AG08396 (cell line): Measurements from ENCODE around the gene ZC3H14.
"Not testable (repeated sequence)": the region's sequence is repeated elsewhere in the genome, so short reads cannot be mapped to it uniquely, and the experiment has no call there.

Experiments used
- DNase-seq: peaks from one replicate; pipeline ENCODE4 v3.0.0; 2012; ENCODE audit warnings: low spot score, mixed read lengths

The ZC3H14 gene, protein sequence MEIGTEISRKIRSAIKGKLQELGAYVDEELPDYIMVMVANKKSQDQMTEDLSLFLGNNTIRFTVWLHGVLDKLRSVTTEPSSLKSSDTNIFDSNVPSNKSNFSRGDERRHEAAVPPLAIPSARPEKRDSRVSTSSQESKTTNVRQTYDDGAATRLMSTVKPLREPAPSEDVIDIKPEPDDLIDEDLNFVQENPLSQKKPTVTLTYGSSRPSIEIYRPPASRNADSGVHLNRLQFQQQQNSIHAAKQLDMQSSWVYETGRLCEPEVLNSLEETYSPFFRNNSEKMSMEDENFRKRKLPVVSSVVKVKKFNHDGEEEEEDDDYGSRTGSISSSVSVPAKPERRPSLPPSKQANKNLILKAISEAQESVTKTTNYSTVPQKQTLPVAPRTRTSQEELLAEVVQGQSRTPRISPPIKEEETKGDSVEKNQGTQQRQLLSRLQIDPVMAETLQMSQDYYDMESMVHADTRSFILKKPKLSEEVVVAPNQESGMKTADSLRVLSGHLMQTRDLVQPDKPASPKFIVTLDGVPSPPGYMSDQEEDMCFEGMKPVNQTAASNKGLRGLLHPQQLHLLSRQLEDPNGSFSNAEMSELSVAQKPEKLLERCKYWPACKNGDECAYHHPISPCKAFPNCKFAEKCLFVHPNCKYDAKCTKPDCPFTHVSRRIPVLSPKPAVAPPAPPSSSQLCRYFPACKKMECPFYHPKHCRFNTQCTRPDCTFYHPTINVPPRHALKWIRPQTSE

DNA sequence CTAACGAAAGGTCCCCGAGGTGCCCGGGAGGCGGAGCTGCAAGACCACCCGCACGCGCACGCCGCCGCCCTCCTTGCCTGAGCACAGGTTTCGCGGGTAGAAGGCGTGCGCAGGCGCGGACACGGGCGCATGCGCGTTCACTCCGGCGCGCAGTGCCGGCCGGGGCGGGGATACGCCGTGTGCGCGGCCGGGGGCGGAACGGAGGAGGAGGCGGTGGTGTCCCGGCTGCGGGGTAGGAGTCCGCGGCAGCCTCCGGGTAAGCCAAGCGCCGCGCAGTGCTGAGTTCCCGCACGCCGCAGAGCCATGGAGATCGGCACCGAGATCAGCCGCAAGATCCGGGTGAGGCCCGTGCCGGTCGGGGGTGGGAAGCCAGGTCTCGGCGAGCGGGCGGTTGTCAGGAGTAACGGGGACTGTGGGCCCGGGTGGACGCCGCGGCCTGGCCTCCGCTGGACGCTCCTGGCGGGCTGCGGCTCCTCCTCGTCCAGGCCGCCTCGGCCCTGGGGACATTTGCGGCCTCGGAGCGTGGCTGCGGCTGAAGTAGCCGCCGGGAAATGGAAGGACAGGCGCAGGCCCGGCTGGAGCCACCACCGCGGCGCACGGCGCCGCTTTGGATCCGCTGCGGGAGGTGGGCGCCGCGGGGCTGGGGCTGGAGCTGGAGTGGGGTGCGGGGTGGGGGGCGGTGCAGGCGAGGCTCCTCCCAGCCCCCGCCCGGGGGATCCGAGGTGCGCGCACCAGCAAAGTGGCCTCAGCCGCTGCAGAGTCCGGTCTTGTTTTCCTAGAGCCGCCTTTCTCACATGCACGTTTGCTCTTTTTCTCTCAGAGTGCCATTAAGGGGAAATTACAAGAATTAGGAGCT lies at the start of gene ZC3H14:
Gene ZC3H14, plus strand, starts transcription at position 207 of the 856 bp plus-strand sequence. Its CDS starts 97 bp downstream, at position 304.
- DNase-seq: peak; percentile 97

DNA sequence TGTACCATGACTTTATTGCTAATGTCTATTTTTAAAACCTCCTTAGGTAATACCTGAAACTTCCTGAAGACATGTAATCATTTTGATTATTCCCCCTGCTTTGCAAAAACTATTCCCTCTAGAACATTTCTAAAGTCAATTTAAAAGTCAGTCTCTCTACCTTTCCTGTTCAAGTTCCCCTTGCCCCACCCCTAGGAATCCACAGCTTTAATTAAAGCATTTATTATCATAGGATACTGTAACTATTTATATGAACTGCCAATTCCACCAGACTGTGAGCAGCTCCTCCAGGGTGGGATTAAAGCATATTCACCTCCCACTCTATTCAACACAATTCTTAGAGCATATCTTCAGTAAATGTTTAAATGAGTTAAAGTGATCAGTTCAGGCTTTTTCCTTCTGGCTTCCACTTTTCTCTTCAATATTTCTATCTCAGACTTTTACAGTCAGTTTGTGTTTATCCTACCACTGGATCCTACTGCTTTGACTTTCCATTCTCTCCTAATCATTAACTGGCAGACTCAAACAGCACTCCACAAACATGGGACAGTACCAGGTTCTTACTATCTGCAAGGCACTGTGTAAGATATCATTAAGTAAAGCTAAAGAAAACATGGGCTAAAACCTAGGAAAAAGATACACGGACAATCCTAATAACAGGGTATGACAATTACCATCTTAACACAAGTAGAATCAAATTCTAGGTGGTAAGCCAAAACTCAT lies 47.2 kb upstream of the ZC3H14 start:
- DNase-seq: no peak

DNA sequence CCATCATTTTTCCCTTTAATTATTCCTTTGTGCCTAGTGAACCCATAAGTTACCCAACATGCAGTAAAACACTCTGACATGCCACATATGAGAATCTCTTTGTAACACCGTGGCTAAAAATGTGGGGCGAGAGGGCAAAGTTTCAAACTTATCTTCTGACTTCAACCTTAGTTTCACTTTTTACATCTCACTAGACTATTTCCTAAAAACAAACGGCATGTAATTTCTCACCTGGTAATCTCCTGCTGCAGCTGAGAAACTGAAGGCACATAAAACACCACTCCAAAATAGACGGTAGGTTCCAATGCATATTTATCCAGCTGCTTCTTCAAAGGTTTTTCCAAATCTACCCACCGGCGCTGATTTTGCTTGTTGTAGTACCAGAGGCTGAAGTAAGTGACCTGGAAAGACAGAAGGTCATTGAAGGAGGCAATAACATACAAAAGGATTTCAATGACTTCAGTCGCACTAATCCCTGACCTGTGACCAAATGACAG lies 45.9 kb upstream of the ZC3H14 start:
- no peak for DNase-seq

DNA sequence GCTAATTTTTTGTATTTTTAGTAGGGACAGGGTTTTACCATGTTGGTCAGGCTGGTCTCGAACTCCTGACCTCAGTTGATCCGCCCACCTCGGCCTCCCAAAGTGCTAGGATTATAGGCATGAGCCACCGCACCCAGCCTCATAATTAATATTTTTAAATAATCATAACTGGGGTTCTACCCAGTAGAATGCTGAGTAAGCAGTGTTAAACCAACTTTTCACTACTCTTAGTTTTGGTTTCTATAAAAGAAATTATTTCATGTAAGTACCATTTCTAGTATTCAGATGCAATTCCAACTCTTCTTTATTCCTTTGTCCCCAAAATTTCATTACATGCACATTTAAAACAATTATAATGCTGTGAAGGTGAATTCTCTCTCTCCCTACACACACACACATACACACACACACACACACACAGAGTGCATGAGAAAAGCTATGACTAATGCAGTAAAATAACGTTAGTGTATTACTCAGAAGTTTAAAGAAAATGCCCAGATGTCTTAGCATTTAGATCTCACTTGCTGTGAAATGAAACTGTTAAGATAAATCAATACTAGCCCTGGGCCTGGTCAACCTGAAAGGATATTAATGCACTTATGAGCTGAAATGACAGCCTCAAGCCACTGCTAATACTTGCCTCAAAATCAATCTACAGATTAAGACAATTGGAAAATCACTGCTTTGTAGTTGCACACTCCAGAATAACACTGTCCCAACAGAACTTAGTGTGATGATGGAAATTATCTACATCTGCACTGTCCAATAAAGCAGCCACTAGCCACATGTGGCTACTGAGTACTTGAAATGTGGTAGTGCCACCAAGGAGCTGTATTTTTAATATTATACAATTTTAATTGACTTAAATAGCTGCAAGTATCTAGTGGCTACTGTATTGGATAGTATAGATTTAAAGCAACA lies 44.0 kb upstream of the ZC3H14 start:
- DNase-seq: no peak

DNA sequence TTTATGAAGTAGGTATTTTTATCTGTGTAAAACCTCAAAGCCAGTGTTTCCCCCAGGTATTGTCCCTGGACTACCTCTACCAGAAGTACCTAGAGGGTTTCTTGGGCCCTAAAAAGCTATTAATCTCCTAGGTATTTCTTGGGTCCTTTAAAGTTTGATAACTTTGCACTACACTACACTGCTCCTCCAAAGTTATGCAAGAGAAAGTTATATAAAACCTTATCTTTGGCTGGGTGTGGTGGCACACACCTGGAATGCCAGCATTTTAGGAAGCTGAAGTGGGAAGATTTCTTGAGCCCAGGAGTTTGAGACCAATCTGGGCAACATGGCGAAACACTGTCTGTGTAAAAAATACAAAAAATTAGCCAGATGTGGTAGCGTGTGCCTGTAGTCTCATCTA lies 42.9 kb upstream of the ZC3H14 start:
- DNase-seq: no peak

DNA sequence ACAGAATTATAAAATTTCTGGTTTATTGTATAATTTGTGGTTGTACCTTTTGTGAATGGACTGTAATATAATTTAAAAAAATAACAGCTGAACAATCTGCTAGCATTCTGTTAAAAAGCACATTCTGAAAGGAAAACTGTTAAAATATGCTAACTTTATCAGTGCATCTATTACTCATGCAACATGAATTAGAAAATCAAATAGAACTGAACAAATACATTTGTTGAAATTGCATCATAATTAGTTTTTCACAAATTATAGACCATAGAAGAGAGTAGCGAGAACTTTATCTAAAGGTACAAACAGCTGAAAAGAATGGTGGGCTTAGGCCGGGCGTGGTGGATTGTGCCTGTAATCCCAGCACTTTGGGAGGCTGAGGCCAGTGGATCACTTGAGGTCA lies 41.0 kb upstream of the ZC3H14 start:
- DNase-seq: no peak

DNA sequence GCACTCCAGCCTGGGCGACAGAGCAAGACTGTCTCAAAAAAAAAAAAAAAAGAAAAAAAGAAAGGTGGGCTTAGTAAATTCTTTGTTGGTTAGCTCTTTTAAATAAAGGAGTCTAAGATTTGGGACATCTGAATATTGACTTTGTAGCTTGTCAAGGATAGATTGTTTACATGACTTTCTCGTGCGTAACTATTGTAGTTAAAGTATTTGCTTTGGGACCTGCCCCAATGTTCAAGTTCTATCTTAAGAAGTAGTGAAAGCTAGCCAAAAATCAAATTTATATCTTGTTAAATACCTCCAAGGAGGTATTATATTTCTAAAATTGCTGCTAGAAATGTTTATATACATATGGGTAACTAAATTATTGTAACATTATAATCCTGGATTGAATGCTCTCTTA lies 40.4 kb upstream of the ZC3H14 start:
- DNase-seq: no peak

DNA sequence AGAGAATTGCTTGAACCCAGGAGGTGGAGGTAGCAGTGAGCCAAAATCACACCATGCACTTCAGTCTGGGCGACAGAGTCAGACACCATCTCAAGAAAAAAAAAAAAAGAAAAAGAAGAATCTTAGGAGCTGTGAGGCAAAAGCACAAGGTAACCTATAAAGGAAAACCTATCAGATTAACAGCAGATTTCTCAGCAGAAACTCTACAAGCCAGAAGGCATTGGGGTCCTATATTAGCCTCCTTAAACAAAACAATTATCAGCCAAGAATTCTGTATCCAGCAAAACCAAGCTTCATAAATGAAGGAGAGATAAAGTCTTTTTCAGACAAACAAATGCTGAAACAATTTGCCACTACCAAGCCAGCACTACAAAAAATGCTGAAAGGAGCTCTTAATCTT lies 32.9 kb upstream of the ZC3H14 start:
- not testable (repeated sequence) for DNase-seq

DNA sequence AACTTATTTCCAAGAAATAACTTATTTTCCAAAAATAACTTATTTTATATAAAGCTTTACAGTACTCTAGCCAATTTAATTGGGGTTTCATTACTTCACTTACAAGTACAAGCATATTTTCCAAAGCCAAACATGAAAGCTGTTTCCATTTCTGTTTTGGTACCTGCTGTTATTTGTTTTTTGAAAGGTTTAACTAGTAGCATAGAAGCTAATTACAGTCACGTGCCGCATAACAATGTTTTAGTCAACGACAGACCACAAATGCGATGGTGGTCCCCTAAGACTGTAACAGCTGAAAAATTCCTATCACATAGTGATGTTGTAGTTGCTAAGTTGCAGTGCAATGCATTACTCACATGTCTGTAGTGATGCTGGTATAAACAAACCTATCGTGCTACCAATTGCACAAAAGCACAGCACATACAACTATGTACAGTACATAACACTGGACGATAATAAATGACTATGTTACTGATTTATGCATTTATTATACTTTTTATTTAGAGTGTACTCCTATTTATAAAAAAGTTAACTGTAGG lies 29.7 kb upstream of the ZC3H14 start:
- DNase-seq: peak; percentile 15

DNA sequence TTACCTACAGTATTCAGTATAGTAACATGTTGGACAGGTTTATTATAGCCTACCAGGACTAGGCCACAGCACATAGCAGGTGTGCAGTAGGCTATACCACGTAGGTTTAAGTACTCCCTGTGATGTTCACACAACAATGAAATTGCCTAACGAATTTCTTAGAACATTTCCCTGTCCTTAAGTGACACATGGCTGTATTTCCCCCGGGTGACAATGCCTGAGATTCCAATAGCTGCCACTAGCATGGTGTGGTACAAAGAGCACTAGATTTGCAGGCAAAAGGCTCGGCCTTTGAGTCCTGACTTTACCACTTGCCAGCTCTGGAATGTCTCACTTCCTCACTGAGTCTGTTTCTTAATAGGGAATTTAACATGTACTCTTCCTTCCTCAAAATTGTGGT lies 27.7 kb upstream of the ZC3H14 start:
- peak; percentile 17 for DNase-seq

DNA sequence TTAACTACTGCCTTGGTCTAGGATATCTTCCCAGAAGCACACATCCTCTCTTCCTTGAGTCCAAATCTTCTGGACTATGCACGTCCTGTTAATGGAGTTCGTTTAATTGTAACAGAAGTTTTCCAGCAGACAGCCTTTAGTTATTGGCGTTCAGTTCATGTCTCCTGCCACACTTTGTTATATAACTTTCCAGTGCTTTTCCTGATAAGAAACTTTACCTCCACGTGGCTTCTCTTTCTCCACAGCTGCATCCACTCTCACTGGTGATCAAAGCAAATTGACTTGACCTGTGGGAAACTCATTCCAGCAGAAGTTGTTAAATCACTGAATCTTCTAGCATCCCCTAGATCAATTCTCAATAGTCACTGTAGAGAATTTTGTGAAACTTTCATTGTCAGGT lies 27.0 kb upstream of the ZC3H14 start:
- DNase-seq: no peak

DNA sequence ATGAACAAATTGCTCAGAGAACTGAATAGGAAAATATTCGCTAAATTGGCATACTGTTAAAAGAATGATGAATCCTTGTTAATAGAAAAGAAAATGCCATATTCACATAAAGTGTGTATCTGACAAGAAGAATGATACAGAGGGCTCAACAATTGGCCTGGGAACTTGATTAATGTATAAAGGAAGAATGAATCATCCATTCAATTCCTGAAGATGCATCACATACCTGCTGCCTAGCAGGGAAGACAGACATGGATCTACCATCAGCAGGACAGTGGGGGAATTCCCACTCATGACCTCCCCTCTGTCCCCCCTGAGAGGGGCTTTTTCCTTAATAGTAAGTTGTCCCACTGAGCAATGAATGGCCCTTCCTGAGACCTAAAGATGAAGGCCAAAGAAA lies 21.5 kb upstream of the ZC3H14 start:
- DNase-seq: no peak

DNA sequence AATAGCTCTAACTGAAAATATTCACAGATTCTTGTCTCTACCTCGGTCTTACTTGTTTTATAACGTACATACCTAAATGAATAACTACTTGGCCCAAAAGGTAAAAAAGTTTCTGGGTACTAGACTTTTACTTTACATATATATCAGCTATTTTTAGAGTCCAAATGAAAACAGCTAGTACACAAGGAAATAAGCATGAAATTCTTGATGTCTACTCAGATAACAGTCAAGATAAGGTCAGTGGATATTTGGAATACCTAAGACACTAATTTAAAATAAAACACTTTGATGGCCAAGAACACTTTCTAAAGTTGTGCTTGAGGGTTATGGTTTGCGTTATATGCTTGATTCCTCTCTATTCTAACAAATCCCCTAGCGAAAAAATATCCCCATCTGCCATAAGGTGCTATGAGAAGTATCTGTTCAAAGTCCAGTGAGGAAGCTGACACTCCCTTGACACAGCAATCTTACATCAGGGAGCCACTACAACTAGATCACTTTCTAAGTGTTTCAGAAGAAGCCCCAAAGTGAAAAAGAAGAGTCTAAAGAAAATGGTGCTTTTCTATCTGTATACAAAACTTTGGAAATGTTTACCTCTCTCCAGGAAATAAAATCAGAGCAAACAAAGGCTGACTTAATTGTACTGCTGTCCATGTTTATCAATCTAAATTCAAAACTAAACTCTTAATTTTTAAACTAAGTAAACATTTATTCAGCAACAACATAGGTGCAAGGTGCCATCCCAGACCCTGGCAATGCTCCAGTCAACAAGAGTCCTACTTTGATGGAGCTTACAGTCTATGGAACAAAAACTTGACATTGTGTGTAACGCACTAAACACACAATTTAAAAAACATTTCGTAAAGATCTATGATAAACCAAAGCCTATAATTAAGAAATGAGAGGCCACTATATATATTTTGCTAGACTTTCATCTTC lies 19.7 kb upstream of the ZC3H14 start:
- DNase-seq: no peak

DNA sequence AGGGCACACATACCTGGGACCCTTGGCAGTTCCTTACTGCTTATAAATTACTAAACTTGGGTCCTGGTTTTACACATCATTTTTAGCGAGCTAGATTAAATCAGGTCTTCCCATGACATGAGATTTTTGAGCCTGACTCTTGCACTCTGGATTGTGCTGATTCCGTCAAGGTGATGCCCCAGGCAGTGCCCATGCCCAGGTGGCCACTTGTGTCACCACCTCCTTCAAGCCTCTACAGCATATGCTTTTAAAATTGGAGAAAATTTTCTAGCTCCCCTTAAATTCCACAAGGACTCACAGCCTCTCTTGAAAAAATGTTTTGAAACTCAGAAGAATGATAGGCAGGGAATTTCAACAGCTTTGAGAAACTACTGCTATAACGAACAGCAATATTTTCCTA lies 17.6 kb upstream of the ZC3H14 start:
- no peak for DNase-seq

DNA sequence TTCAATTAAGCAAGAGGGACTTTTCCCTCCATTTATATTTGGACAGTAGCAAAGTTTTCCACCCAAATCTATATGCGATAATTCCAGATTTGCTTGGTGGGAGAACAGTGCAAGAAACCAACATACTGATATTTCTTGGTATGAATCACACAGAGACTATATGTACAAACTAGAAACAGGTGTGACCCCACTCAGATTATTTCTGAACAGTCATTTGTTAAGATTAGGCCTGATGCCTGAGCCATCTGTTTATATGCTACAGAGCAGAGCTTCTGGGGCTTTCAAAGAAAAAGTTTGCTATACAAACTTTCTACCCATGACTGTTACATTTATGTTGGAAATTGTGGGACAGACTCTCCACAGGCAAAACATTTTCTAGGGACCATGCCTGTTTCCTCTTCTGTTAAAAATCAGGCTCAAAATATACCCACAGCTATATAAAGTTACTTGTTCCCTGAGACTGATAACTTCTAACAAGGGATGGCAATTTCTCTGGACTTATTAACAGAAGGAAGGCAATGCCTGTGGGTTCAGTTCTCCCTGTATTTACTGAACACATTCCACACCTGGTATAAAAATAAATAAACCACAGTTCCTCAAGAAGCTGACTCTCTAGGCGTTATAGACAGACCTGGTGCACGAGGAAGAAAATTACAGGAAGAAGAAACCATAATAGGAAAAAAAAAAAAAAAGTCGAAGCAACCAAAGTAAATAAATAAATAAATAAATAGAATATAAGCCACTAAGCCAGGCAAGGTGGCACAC lies 16.0 kb upstream of the ZC3H14 start:
- no peak for DNase-seq

DNA sequence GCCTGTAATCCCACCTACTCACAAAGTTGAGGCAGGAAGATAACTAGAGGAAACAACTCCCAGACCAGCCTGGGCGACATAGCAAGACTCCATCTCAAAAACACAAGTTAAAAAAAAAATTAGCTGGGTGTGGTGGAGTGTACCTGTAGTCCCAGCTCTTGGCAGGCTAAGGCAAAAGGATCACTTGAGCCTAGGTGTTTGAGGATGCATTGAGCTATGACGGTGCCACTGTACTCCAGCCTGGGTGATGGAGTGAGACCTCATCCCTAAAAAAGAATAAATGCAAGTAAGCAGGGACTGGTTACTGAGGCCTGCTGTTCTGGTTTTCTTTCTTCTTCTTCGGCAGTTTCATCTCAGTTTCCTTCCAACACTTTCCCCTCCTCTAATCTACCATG lies 15.5 kb upstream of the ZC3H14 start:
- DNase-seq: no peak

DNA sequence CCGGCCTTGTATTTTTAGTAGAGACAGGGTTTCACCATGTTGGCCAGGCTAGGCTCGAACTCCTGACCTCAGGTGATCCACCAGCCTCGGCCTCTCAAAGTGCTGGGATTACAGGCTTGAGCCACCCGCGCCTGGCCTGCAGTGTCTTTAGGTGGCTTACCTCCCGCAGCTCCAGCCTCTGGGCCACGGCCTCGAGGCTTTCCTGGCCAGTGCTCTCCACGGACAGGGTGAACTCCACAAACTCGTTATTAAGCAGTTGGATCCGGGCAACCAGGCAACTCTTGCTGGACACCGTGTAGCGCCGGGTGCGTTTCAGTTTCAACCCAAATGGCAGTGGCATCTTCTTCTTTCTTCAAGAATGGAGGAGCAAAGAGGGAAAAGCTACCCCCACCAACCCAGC lies 12.8 kb upstream of the ZC3H14 start:
- DNase-seq: no peak

DNA sequence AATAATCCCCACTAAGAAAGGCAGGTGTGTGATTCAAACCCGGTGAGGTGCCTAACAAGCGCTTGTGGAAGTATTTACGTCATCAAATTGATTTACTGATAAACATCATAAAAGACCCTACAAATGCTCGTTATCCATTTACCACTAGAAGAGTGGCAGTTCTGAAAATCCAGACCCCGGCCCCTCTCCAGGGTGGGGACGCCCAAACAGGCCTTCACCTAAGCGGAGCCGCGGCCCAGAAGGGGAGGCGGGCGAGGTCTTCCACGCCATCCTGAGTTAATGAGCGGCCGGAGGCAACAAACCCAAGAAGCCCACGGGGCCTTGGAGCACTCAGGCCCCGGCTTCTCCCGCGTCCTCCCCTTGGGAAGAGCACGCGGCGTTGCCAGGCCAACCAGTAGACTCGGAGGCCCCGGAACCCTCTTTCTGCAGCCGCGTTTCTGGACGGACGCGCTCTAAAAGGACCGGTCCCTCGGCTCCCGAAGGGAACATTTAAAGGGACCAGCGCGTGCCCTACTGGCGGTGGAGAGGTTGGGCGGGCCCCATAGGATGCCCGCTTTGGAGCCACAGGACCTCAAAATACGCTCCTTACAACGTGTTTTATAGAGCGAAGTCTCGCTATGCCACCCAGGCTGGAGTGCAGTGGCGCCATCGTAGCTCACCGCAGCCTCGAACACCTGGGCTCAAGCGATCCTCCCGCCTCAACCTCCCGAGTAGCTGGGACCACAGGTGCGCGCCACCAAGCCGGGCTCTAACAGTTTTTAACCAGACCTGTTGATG lies 11.6 kb upstream of the ZC3H14 start:
- DNase-seq: peak; percentile 85
